Measurements from ENCODE around the gene MLLT1.

Gene MLLT1

GRCh38 chr19:6246174-6247006, 33.4 kb downstream of the MLLT1 start:
- no peak for TF ChIP-seq CTCF (conservative IDR thresholded peaks at IDR 0.05; ENCODE audit: low read depth, low read length)
- H2AFZ ChIP-seq (ENCODE audit: low read depth), result no peak overlapping the region
- peaks cover 82% of the 10 kb centered on the region for H3K79me2 ChIP-seq (ENCODE audit: insufficient read depth, low read depth)
- H3K36me3 ChIP-seq (ENCODE audit: insufficient read depth), result no peaks in the 10 kb centered on the region
- no peak overlapping the region for H3K27ac ChIP-seq
- no peak overlapping the region for H3K4me2 ChIP-seq
- no peaks in the 10 kb centered on the region; the same call in 1 of the 2 replicates for H4K20me1 ChIP-seq (ENCODE audit: insufficient read depth)
- no peak overlapping the region for H3K9ac ChIP-seq
- no peaks in the 10 kb centered on the region for H3K27me3 ChIP-seq (ENCODE audit: insufficient read depth, low read depth)
- H3K4me3 ChIP-seq (IDR thresholded peaks at IDR 0.05; ENCODE audit: insufficient read depth, low read depth, low read length), result no peak overlapping the region
- H3K4me1 ChIP-seq (ENCODE audit: low read depth, poor library complexity, severe bottlenecking), result no peaks in the 10 kb centered on the region

GRCh38 chr19:6242677-6243076, 37.1 kb downstream of the MLLT1 start:
- peaks cover 65% of the 10 kb centered on the region for H3K79me2 ChIP-seq (ENCODE audit: insufficient read depth, low read depth)
- TF ChIP-seq CTCF (conservative IDR thresholded peaks at IDR 0.05; ENCODE audit: low read depth, low read length), result no peak
- H4K20me1 ChIP-seq (ENCODE audit: insufficient read depth), result no peaks in the 10 kb centered on the region; the same call in 1 of the 2 replicates
- no peak overlapping the region for H3K4me2 ChIP-seq
- H3K27me3 ChIP-seq (ENCODE audit: insufficient read depth, low read depth), result no peaks in the 10 kb centered on the region
- H3K4me1 ChIP-seq (ENCODE audit: low read depth, poor library complexity, severe bottlenecking), result no peaks in the 10 kb centered on the region
- H2AFZ ChIP-seq (ENCODE audit: low read depth), result no peak overlapping the region
- H3K9ac ChIP-seq, result no peak overlapping the region
- no peak overlapping the region for H3K4me3 ChIP-seq (IDR thresholded peaks at IDR 0.05; ENCODE audit: insufficient read depth, low read depth, low read length)
- H3K36me3 ChIP-seq (ENCODE audit: insufficient read depth), result no peaks in the 10 kb centered on the region
- no peak overlapping the region for H3K27ac ChIP-seq

GRCh38 chr19:6241680-6242377, 37.9 kb downstream of the MLLT1 start:
- no peaks in the 10 kb centered on the region for H3K27me3 ChIP-seq (ENCODE audit: insufficient read depth, low read depth)
- H3K4me2 ChIP-seq, result no peak overlapping the region
- H3K27ac ChIP-seq, result no peak overlapping the region
- H3K36me3 ChIP-seq (ENCODE audit: insufficient read depth), result no peaks in the 10 kb centered on the region
- no peak for TF ChIP-seq CTCF (conservative IDR thresholded peaks at IDR 0.05; ENCODE audit: low read depth, low read length)
- H3K4me1 ChIP-seq (ENCODE audit: low read depth, poor library complexity, severe bottlenecking), result no peaks in the 10 kb centered on the region
- H3K9ac ChIP-seq, result no peak overlapping the region
- no peak overlapping the region for H3K4me3 ChIP-seq (IDR thresholded peaks at IDR 0.05; ENCODE audit: insufficient read depth, low read depth, low read length)
- no peaks in the 10 kb centered on the region; the same call in 1 of the 2 replicates for H4K20me1 ChIP-seq (ENCODE audit: insufficient read depth)
- peaks cover 56% of the 10 kb centered on the region for H3K79me2 ChIP-seq (ENCODE audit: insufficient read depth, low read depth)
- no peak overlapping the region for H2AFZ ChIP-seq (ENCODE audit: low read depth)

GRCh38 chr19:6241056-6241455, 38.7 kb downstream of the MLLT1 start:
- no peaks in the 10 kb centered on the region for H3K36me3 ChIP-seq (ENCODE audit: insufficient read depth)
- H4K20me1 ChIP-seq (ENCODE audit: insufficient read depth), result no peaks in the 10 kb centered on the region; the same call in 1 of the 2 replicates
- no peak overlapping the region for H3K4me3 ChIP-seq (IDR thresholded peaks at IDR 0.05; ENCODE audit: insufficient read depth, low read depth, low read length)
- H3K27me3 ChIP-seq (ENCODE audit: insufficient read depth, low read depth), result no peaks in the 10 kb centered on the region
- H3K4me2 ChIP-seq, result no peak overlapping the region
- H3K4me1 ChIP-seq (ENCODE audit: low read depth, poor library complexity, severe bottlenecking), result no peaks in the 10 kb centered on the region
- no peak overlapping the region for H3K9ac ChIP-seq
- H2AFZ ChIP-seq (ENCODE audit: low read depth), result no peak overlapping the region
- peaks cover 51% of the 10 kb centered on the region for H3K79me2 ChIP-seq (ENCODE audit: insufficient read depth, low read depth)
- no peak for TF ChIP-seq CTCF (conservative IDR thresholded peaks at IDR 0.05; ENCODE audit: low read depth, low read length)
- no peak overlapping the region for H3K27ac ChIP-seq
